Measurements from ENCODE around the gene CPSF4.

GRCh38 chr7:99448855-99449254, 10.1 kb downstream of the CPSF4 start:
- TF ChIP-seq CTCF (conservative IDR thresholded peaks at IDR 0.05 in 1 of 2, IDR thresholded peaks at IDR 0.05 in 1 of 2; ENCODE audit: low read depth in 1 of 2, low read length in 2 of 2) = no peak
- no peak for TF ChIP-seq EZH2 (IDR thresholded peaks at IDR 0.05; ENCODE audit: low read length, missing control alignments)

Data from fibroblast of lung (primary cell).